HG03175 (cell line): Measurements from ENCODE around the gene MTX1.
"Not testable (repeated sequence)": the region's sequence is repeated elsewhere in the genome, so short reads cannot be mapped to it uniquely, and the experiment has no call there.

Experiments
- ATAC-seq: cut with Tn5 transposase; IDR thresholded peaks from one replicate; pipeline ENCODE4 v1.9.1; 2021; ENCODE audit warnings: mild to moderate bottlenecking, moderate library complexity; ENCODE audit not compliant: unreplicated experiment

Gene MTX1

DNA sequence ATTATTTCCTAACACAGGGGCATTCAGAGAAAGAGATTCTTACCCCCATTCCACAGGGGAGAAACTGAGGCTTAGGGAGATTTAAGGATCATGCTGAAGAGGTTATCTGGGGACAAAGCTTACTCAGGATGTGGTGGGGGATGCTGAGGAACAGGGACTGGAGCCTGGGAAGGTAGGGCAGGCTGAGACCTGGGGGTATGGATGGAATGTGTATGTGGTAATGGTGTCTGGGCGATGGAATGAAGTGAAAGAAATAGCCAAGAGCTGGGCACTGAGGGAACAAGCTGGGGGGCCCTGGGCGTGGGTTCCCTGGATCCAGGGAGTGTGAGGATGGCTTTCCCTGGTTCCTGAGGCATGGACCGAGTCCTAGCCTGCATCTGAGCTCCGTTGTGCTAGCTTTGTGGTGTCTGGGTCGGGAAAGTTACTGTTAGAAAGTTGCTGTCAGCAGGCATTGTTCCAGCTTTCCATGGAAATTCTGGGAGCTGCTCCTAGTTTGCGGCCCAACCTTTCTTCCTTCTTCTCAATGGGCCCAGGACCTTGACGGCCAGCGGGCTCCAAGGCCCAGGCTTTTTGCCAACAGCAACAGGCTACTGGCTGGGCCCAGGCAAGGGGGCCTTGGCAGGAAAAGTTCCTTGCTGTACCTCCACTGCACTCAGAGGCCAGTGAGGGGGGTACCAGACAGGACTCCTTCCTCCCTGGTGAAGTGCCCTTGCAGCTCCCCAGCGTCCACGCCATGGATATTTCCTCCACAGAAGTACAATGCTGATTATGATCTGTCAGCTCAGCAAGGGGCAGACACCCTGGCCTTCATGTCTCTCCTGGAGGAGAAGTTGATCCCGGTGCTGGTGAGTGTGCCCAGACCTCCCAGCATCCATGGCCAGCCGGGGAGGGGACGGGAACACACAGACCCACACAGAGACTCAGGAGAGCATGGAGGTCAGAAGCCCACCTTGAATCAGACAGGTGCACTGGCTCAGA, 23.8 kb downstream of the MTX1 start:
- not testable (repeated sequence) for ATAC-seq

DNA sequence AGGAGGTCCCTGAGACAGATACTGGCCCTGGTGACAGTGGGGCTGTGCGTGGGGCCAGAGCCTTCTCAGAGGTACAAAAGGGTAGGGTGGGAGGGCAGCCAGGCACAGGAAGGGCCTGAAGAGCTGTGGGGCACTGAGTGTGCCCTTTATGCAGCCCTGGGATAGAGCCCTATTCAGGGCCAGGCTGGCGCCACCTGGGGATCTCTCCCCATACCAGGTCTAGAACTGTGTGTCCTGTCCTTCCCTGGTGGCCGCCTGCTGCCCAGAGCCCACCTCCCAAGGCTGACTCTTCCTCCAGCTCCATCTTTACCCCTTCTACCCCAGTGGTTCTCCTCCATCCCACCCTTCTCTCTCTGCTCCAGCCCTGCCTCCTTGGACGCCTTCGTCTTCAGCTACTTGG, 25.0 kb downstream of the MTX1 start:
- ATAC-seq, result not testable (repeated sequence)

DNA sequence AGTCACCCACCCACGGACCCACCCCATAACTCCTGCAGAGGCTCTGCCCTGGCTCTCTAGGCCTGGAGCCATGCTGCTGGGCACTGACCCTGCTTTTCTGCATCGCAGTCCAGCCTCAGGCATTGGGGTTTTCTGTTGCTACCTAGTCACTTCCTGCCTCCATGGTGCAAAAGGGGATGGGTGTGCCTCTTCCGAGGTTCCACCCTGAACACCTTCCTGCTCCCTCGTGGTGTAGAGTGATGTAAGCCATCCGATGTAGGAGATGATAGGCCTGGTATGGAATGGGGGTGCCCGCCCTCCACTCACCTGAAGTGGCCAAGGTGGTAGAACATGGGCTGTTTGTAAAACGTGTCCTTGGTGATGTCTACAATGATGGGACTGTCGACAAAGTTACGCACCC, 26.9 kb downstream of the MTX1 start:
- ATAC-seq, result not testable (repeated sequence)

- ATAC-seq, result no peak
Observed at GRCh38 chr1:155236451-155236850, 28.0 kb downstream of the MTX1 start.

DNA sequence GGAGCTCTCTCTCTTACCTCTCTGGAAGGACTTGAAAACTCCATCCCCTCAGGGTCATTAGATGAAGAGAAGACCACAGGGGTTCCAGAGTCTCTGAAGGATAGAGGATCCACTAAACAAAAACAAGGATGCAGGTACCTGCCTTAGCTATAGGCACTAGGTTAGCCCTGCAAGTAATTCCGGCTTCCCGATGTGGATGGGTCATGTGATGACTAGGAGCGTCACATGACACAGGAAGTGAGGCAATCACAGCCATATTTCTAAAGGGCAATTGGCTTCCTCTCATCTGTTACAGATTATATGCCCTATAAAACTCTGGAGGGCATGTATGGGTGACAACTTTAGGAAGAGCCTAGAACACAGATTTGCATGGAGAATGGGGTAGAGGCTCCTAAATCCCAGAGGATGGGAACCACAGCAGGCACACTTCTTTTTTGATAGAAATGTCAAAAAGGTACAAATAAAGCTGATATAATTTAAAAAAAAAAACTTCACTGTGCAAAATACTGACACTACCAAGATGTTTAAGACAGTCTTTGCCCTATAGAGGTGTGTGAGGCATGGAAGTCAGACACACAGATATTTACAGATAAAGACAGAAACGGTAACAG, 32.7 kb downstream of the MTX1 start:
- ATAC-seq, result no peak

DNA sequence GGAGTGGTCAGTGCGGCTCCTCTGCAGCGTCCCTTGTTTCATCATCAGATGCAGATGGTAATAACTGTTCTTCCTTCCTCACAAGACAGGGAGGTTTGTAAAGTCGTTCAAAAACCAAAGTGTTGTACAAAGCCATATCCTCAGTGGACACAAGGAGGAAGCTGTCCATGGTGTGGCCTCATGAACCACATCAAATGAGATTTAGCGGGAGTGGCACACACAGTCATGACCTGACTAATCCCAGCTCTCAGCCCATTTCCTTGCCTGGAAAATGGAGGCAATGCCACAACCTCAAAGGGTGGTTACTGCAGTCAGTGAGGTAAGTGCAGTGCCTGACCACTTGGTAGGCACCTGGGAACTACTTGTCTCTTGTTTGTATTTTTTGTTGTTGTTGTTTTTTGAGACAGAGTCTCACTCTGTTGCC, 33.4 kb downstream of the MTX1 start:
- ATAC-seq, result no peak

DNA sequence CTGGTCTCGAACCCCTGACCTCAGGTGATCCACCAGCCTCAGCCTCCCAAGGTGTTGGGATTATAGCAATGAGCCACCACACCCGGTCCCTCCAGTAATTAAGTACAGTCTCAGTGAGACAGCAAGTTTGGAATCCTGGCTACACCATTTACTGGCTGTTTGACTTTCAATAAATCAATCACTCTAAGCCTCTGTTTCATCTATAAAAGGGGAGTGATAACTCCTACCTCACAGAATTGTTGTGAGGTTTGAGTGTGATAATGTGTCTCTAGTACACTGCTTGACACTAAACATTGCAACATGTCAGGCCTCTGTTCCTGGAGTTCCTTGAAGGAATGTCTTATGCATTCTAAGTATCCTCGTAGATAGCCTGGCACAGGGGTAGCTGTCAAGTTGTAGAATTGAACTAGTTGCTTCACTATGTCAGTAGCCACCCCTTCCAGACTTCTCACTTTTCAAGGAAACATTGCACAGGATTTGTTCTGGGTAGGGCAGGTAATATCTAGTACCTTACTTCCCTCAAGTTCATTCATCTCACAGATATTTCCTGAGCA, 34.4 kb downstream of the MTX1 start:
- ATAC-seq, result no peak

DNA sequence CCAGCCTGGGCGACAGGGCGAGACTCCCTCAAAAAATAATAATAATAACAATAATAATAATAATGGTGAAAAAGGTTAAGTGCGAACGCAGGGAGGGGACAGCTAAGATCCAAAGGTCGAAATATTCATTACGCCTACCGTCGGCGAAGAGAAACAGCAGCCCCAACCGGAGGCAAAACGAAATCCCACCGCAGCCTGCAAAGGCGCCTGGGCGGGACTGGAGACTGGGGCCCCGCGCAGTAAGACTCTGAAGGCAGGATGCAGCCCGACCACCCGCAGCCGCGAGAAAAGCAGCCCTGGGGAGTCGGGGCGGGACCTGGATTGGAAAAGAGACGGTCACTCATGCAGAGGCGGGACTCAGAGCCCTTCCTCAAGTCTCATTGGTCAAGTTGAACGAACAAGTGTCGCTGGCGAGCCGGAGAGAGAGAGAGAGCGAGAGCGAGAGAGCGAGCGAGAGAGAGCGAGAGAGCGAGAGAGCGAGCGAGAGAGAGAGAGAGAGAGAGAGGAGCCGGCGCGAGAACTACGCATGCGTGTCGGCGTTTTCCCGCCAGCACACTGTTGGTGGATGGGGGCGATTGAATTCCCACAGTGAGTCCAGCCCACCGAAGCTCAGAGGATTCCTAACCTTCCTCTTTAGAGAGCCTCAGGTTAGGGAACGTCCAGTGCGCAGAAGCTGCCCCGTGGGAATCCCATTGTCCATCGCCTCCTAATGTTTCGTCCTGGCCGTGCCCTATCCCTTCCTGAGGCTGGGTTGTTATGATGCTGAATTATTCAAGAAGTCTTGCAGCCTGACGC, 36.1 kb downstream of the MTX1 start:
- peak; percentile 94 for ATAC-seq

DNA sequence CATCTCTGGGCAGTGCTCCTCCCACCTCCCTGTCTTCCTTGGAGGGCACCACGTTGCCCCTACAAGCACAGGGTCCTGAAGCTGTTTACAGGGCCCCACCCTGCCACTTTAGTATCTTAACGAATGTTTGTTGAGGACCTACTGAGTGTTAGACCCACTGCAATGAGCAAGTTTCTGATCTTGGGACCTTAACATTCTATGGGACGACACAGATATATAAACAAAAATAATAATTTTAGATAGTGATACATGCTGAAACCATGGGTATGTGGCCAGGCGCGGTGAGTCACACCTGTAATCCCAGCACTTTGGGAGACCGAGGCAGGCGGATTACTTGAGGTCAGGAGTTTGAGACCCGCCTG, 36.6 kb downstream of the MTX1 start:
- ATAC-seq, result no peak

GRCh38 chr1:155246796-155247195, 38.3 kb downstream of the MTX1 start:
- not testable (repeated sequence) for ATAC-seq

DNA sequence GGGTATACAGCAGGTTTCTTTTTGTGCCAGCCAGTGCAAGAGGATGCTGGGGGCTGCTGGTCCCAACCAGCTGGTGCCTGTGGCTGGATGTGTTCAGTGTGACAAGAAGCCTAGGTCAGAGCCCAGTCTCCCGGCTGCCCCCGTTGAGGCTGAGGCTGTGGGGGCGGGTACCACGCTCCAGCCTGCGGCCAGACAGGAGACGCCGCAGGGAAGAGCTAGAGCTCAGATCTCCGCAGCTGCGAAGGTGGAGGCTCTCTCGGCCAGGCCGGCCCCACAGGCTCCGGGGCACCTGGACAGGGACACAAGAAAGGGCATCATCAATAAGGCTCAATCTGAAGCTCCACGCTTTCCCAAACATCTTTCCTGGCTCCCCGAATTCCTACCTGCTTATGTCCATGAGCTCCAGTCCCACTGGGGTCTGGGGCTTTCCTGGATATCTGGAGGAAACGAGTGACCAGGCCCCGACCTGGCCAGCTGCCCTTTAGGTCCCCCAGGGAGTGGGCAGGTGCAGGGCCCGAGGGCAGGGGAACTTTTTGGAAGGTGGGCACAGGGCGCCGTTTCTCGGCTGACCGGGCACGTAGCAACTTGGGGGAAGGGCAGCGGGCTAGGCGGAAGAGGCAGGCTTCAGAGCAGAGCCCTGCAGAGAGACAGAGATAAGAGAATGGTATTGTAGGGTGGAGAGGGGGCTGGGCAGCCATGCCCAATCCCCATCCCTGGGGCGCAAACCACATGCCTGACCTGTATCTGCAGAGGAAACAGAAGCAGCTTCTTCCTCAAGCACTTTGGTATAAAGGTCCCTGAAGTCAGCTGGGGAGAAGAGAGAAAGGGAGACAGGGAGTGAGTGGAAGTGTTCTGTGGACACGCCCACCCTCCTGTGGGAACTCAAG, 39.4 kb downstream of the MTX1 start:
- no peak for ATAC-seq

- peak; percentile 13 for ATAC-seq
Observed at GRCh38 chr1:155250246-155250632, 41.7 kb downstream of the MTX1 start.

DNA sequence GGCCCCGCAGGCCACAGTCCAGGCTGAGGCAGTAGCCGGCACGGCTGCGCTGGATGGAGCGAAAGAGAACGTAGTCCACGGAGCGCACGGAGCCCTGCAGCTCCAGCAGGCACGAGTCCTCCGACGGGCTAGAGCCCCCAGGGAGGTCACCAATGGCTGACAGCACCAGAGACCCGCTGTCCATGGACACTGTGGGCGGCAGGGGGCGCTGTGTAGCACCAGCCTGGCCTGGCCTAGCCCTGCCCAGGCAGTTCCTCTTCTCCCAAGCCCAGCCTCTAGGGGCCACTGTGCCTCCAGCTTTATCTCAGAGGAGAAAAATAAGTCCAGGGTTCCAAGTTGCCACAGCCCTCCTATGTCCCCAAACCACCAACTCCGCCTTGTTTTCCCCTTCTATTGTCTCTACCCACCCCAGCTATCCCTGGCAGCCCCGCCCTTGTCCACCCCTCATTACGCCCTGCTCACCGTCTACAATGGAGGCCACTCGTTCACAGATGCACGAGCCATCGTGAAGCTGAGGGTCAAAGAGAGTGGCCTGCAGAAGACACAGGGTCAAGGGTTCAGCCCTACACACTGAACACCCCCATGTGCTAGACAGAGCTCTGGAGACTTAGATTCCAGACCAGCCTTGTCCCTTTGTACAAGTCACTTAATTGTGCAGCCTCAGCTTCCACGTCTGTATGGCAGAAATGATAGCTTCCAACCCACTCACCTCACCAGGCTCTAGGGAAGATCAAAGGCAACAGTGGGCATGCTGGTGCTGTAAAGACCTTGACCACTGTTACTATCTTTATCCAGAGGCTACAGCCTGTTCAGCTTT, 42.3 kb downstream of the MTX1 start:
- peak; percentile 93 for ATAC-seq

- ATAC-seq, result no peak
Observed at GRCh38 chr1:155251566-155251965, 43.1 kb downstream of the MTX1 start.

GRCh38 chr1:155253208-155253607, 44.7 kb downstream of the MTX1 start:
- no peak for ATAC-seq

- no peak for ATAC-seq
Observed at GRCh38 chr1:155253797-155254196, 45.3 kb downstream of the MTX1 start.

GRCh38 chr1:155254228-155254713, 45.8 kb downstream of the MTX1 start:
- no peak for ATAC-seq

- no peak for ATAC-seq
Observed at GRCh38 chr1:155254714-155255242, 46.3 kb downstream of the MTX1 start.
